Renal cortical epithelial cell (primary cell): ENCODE measurements around the gene MSH6. TPM values are rescaled to one million over a fixed set of nuclear protein-coding genes. Genes with fewer than 3 reads are reported as not detected.
"Not testable (repeated sequence)": the region's sequence is repeated elsewhere in the genome, so short reads cannot be mapped to it uniquely, and the experiment has no call there.

ENCODE experiments used
- DNase-seq: peaks from one replicate; pipeline ENCODE4 v3.0.0-alpha.2; 2011; ENCODE audit warnings: low read depth
- total RNA-seq: library from RNA; depleted of rRNA; stranded (reverse); fragments of >200 nt; gene quantifications from 2 replicates; pipeline ENCODE4 v1.2.3, GENCODE V29; 2014

MSH6 gene
- total RNA-seq, 1 donor from 2014 or later = 59.5 TPM

GRCh38 chr2:47844162-47844561, 61.2 kb downstream of the MSH6 start:
- no peak for DNase-seq

GRCh38 chr2:47849368-47849767, 66.4 kb downstream of the MSH6 start:
- DNase-seq = no peak

- no peak for DNase-seq
Observed at GRCh38 chr2:47850198-47850597, 67.3 kb downstream of the MSH6 start.

- not testable (repeated sequence) for DNase-seq
Observed at GRCh38 chr2:47853067-47853777, 70.3 kb downstream of the MSH6 start.

Other genes starting within 250 kb of the MSH6 start
- 0.05 and 0.17 TPM in 2 replicates for gene KCNK12, start 212.2 kb upstream of the MSH6 start, total RNA-seq
- gene FBXO11, start 123.4 kb downstream of the MSH6 start, total RNA-seq = 52.8 and 85.3 TPM in 2 replicates